22Rv1 (cell line): ENCODE results near the gene RSPO1.
"Not testable (repeated sequence)": the region's sequence is repeated elsewhere in the genome, so short reads cannot be mapped to it uniquely, and the experiment has no call there.

ENCODE experiments used
- H3K27ac ChIP-seq: fragments of 450-650 bp; 2 replicates; pipeline ENCODE4 v1.5.1; 2017
- ZFX ChIP-seq: fragments of 450-650 bp; IDR thresholded peaks from 2 replicates; pipeline ENCODE4 v1.6.1; 2017; ENCODE audit warnings: antibody characterized with exemption, borderline replicate concordance
- TF ChIP-seq, protein P1 (sequence below): fragments of 450-650 bp; IDR thresholded peaks from 2 replicates; pipeline ENCODE4 v1.5.1; 2017; ENCODE audit warnings: mild to moderate bottlenecking

Gene RSPO1

DNA sequence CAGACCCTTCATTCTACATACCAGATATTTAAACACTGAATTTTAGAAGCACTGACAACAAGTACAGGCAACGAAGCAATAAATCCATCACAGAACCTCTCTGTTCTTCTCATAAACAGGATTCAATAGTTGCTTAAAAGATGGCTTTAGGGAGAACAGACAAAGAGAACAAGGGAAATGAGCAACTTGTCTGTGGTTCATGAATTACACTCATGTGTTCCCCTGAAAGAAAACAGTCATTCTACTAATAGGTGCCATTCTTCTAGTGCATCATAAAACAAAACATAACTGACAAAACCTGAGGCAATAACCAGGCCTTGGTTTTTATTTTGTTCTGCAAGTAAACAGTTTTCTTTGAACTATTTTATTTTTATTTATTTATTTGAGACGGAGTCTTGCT lies 45.8 kb downstream of the RSPO1 start:
- TF ChIP-seq, protein P1, sequence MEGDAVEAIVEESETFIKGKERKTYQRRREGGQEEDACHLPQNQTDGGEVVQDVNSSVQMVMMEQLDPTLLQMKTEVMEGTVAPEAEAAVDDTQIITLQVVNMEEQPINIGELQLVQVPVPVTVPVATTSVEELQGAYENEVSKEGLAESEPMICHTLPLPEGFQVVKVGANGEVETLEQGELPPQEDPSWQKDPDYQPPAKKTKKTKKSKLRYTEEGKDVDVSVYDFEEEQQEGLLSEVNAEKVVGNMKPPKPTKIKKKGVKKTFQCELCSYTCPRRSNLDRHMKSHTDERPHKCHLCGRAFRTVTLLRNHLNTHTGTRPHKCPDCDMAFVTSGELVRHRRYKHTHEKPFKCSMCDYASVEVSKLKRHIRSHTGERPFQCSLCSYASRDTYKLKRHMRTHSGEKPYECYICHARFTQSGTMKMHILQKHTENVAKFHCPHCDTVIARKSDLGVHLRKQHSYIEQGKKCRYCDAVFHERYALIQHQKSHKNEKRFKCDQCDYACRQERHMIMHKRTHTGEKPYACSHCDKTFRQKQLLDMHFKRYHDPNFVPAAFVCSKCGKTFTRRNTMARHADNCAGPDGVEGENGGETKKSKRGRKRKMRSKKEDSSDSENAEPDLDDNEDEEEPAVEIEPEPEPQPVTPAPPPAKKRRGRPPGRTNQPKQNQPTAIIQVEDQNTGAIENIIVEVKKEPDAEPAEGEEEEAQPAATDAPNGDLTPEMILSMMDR = no peak
- TF ChIP-seq ZFX = no peak

DNA sequence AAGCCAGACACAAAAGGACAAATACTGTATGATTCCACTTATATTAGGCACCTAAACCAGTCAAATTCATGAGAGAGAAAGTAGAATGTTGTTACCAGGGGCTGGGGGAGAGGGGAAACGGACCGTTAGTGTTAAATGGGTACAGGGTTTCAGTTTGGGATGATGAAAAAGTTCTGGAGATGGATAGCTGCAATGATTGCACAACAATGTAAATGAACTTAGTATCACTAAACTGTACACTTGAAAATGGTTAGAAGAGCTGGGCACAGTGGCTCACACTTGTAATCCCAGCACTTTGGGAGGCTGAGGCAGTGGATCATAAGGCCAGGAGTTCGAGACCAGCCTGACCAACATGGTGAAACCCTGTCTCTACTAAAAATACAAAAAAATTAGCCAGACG lies 50.1 kb downstream of the RSPO1 start:
- not testable (repeated sequence) for H3K27ac ChIP-seq

More for the DNA sequence above, 45.8 kb downstream of the RSPO1 start:
- no peak overlapping the region for H3K27ac ChIP-seq

DNA sequence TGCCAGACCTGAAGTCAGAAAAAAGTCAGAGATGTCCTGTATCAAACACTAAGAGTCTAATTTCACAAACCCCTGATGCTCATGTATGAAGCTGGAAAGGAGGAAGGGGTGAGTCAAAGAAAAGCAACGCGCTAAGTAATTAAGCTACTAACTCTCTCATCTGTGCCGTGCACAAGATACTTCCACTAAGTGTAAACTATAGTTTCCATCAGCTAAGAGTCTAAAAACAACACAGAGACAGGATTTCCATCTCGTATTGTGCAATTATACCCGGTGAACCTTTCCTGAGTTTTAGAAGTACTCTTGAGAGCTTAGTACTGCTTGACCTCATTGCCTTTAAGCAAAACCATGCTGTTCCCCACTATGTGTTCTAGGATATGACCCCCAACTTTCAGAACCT lies 59.0 kb downstream of the RSPO1 start:
- no peak overlapping the region for H3K27ac ChIP-seq
- TF ChIP-seq, protein P1 = no peak
- no peak for TF ChIP-seq ZFX

DNA sequence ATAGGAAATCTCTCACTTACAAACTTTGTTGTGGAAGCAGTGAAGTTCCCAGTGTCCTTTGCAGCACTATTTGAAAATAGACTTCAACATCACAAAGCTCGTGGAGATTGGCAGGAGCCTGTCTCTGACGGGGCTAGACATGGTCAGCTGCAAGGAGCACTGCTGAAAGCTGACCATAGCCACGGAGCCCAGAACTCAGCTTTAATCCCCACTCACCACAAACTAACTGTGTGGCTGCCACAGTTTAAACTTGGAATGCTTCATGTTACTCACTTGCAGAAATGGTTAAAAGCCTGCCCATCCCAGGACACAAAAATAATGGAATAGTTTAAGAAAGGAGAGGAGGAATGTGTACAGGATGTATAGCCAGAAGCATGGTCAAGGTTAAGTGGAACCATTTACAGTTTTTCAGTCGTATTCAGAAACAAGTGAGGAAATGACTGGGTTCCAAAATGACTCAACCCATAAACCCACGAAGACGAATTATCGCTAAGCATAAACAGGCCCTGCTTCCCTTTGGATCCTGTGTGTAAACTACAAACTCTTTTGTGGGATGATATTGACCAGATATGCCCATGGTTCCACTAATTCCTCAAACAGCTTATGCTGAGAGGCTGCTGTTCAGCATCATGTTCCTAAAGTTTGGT lies 59.7 kb downstream of the RSPO1 start:
- no peak overlapping the region for H3K27ac ChIP-seq
- TF ChIP-seq, protein P1 = no peak
- no peak for TF ChIP-seq ZFX

DNA sequence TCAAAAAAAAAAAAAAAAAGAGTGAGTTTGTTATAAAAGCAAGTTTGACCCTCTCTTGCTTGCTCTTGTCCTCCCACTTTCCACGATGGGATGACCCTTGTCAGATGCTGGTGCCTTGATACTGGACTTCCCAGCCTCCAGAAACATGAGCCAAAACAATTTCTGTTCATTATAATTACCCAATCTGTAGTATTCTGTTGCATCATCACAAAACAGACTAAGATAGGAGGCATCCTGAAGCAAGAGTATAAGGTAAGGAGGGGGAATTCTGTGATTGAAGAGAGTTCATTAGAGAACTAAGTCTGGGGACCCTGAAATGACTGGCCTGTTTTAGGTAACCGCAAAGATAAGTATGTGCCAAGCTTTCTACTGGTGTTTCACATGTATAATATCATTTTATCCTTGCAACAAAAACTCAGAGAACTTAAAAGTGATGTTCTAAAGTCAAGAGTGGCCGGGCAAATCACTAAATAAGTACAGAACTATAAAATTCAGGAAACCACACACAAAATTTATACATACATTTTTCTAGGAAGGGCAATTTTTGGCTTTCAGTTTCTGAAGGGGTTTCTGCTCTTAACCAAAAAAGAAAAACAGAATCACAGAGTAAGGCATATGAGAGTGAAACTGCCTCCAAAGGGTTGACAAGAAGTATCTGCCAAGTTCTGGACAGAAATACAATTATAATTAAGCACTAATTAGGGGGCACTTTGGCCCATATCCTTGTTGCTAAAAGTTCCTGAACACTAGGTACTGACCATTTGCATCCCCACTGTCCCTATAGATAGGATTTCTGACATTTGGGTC lies 64.0 kb downstream of the RSPO1 start:
- TF ChIP-seq, protein P1 = no peak
- TF ChIP-seq ZFX = no peak

DNA sequence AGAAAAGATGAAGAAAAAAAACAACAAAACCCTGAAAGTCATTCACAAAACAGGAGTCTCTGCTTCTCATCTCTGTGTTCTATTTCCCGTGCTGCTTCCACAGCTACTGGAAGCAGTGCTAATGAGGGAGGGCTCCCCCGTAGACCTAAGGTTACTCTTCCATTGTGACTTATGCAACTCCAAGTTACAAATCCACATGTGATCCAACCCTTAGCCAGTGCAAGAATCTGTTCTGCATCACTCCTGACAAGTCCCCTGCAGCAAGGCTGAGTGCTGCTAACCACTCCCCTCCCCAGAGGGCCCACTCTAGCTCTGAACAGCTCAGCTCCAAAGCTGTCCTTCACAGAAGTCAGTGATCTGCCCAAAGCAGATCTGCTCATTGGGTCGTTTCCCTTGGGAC lies 67.7 kb downstream of the RSPO1 start:
- no peak overlapping the region for H3K27ac ChIP-seq
- TF ChIP-seq, protein P1 = no peak
- no peak for TF ChIP-seq ZFX

More for the DNA sequence above, 64.0 kb downstream of the RSPO1 start:
- H3K27ac ChIP-seq = no peak overlapping the region

DNA sequence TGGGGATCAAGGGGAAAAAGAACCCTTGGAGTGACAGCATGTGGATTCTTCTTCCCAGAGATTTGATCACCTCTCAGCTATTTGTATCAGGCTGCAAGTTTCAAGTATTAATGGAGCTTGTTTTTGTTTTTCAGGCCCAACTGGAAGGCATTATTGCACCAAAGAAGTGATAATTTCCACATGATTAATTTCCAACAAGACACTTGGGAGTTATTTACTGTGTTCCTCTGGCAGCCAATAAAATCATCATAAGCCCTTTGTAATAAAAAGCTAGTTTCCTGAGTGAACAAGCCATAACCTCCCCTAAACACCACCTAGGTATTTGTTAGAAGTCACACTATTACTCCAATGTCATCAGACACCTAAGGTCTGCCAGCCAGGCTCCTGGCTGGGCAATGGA lies 69.8 kb downstream of the RSPO1 start:
- TF ChIP-seq ZFX = no peak
- TF ChIP-seq, protein P1 = no peak
- H3K27ac ChIP-seq = no peak overlapping the region
